ENCODE results near the gene OXT.

- TF ChIP-seq TAF1 (IDR thresholded peaks at IDR 0.05; ENCODE audit: borderline replicate concordance, insufficient read depth, low read length) (no peak), REST (IDR thresholded peaks at IDR 0.05; ENCODE audit: insufficient read depth in 1 of 2, low read depth in 2 of 2, low read length in 2 of 2) (no peak), SIN3A (IDR thresholded peaks at IDR 0.05; ENCODE audit: borderline replicate concordance, insufficient read depth, low read length) (no peak), POLR2AphosphoS5 (IDR thresholded peaks at IDR 0.05; ENCODE audit: low read depth, low read length) (no peak)
Measured at GRCh38 chr20:3084283-3084985, 13.0 kb downstream of the OXT start, which contains the start of gene AVP.

All from PFSK-1 (cell line).